Activated naive CD4-positive, alpha-beta T cell treated with anti-CD3 and anti-CD28 coated beads for 36 hours (primary cell): ENCODE measurements around the gene CD109. TPM values are rescaled to one million over a fixed set of nuclear protein-coding genes. Genes with fewer than 3 reads are reported as not detected.
"Not testable (repeated sequence)": the region's sequence is repeated elsewhere in the genome, so short reads cannot be mapped to it uniquely, and the experiment has no call there.

Experiments
- CTCF ChIA-PET: fragments of 350-600 bp; sonication (Branson Sonifier 250); formaldehyde crosslinking; loops from one replicate; lab custom pipeline; 2021; ENCODE audit warnings: antibody characterized with exemption; lab: Charles Lee
- DNase-seq: peaks from one replicate; pipeline ENCODE4 v3.0.0-alpha.2; 2020
- H3K27ac Mint-ChIP-seq: one replicate; pipeline ENCODE4 v1.8.0; 2021; ENCODE audit warnings: mild to moderate bottlenecking, mixed read lengths
- H3K27me3 Mint-ChIP-seq: one replicate; pipeline ENCODE4 v1.8.0; 2021; ENCODE audit warnings: low read depth, mixed read lengths
- H3K36me3 Mint-ChIP-seq: one replicate; pipeline ENCODE4 v1.8.0; 2021; ENCODE audit warnings: low read depth, mixed read lengths
- H3K4me1 Mint-ChIP-seq: one replicate; pipeline ENCODE4 v1.8.0; 2021; ENCODE audit warnings: low read depth, mixed read lengths
- H3K4me3 Mint-ChIP-seq: one replicate; pipeline ENCODE4 v1.8.0; 2021; ENCODE audit warnings: mild to moderate bottlenecking, moderate library complexity, mixed read lengths
- H3K9me3 Mint-ChIP-seq: one replicate; pipeline ENCODE4 v1.8.0; 2021; ENCODE audit warnings: mixed read lengths
- intact Hi-C: fragments of 100-400 bp; cut with micrococcal nuclease; formaldehyde crosslinking; loops from one replicate; pipeline ENCODE4 v1.15.1; 2023
- total RNA-seq, 2 experiments: library from RNA; stranded (reverse); gene quantifications; one replicate each; pipeline ENCODE4 v1.2.3, GENCODE V29; 2021

The CD109 gene
- total RNA-seq, 2 experiments from 2014 or later, result 6.7 to 7.6 TPM

DNA sequence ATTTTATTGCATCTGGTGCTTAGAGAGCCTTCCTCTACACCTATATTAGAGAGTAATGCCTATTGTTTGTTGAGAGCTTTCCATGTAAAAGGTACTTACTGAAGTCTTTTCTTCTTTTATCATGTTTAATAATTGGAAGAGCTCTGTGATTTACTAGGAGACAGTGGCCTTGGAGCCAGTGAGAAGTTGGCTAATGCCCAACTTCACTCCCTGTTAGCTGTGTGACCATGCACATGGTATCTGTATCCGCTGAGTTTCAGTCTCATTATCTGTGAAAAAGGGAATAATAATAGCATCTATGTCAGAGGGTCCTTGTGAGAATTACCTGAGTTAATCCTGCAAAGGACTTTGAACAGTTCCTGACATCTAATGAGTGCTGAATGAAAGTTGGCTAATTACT is 105.0 kb downstream of the CD109 start:
- intact Hi-C loops, result no loop called here
- H3K36me3 Mint-ChIP-seq, result no peaks in the 10 kb centered on the region
- H3K27ac Mint-ChIP-seq, result no peak overlapping the region
- no peaks in the 10 kb centered on the region for H3K27me3 Mint-ChIP-seq
- CTCF ChIA-PET, result no interaction called here
- no peaks in the 10 kb centered on the region for H3K9me3 Mint-ChIP-seq
- no peak for DNase-seq
- H3K4me3 Mint-ChIP-seq, result no peak overlapping the region
- peaks cover 8% of the 10 kb centered on the region for H3K4me1 Mint-ChIP-seq

DNA sequence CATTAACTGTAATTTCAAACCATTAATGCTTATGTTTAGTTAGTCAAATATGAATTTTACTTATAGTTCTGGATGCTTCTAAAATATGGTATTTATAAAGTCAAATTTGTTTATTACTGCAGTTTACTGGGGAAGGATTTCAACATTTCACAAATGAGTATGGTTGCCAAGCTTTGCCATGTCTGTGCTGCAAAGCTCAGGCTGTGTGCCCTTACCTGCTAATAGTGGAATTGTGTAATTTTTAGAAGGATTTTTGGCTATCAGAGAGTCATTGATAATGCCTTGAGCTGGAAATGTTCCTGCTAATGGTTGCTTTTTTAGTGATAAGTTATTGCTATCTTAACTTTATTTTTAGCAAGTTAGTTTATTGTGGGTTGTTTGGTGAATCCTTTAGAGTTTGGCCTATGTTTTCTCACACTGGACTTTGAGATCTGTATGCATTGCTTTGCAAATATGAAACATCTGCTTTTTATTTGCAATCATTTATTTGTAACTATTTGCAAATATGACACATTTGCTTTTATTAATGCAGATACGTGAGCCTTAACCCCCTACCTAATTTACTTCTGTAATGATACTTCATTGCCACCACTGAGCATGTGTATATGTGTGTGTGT is 105.8 kb downstream of the CD109 start:
- H3K27ac Mint-ChIP-seq, result no peak overlapping the region
- no peaks in the 10 kb centered on the region for H3K9me3 Mint-ChIP-seq
- no peaks in the 10 kb centered on the region for H3K27me3 Mint-ChIP-seq
- H3K36me3 Mint-ChIP-seq, result no peaks in the 10 kb centered on the region
- CTCF ChIA-PET, result no interaction called here
- no peak for DNase-seq
- H3K4me1 Mint-ChIP-seq, result peaks cover 8% of the 10 kb centered on the region
- intact Hi-C loops, result no loop called here
- H3K4me3 Mint-ChIP-seq, result no peak overlapping the region

DNA sequence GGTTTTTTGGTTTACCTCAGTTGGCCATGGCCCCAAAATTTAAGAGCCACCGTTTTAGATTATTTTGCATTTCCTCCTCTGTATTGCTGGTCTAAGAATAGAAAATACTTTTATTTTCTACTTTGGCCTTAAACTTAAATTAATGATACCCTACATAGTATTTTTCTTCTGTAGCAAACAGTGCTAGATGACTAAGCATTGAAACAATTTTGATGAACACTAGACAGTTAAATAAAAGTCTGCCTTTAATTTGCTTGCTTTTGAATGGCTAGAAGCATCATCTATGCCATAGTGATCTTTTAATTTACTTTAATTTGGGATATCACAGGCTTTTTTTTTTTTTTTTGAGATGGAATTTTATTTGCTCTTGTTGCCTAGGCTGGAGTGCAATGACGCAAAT is 106.4 kb downstream of the CD109 start:
- H3K4me1 Mint-ChIP-seq, result peaks cover 8% of the 10 kb centered on the region
- no peak for DNase-seq
- intact Hi-C loops, result no loop called here
- H3K36me3 Mint-ChIP-seq, result no peaks in the 10 kb centered on the region
- CTCF ChIA-PET, result no interaction called here
- H3K27ac Mint-ChIP-seq, result no peak overlapping the region
- H3K27me3 Mint-ChIP-seq, result no peaks in the 10 kb centered on the region
- H3K4me3 Mint-ChIP-seq, result no peak overlapping the region
- H3K9me3 Mint-ChIP-seq, result no peaks in the 10 kb centered on the region

DNA sequence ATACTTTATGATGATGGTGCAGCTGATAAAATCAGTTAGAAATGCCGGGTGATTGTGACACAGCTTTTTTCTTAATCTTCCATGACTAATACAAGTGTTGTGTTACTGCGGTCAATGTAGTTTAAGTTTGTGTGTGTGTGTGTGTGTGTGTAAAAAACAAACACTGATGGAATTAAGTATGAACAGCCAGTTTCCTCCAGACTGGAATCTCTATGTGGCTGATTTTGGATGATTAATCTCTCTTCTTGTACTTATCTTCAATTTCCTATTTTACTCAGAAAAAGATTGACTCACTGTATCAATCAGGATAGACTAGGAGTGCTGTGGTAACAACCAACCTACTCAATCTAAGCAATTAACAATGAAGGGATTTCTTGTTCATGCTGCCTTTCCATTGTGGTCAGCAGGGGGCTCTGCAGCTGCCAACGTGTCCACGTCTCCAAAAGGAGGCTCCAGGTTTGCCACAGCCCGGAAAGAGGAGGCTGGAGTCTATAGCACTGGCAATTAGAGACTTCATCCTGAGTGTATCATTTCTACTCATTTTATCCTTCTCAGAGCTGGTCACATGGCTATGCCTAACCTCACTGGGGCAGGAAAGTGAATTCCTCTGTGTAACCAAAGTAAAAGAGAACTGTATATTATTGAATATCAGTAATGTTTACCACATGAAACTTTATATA is 107.7 kb downstream of the CD109 start:
- peak; percentile 10 for DNase-seq
- Mint-ChIP-seq H3K9me3 (no peaks in the 10 kb centered on the region), H3K27me3 (no peaks in the 10 kb centered on the region), H3K27ac (no peak overlapping the region), H3K4me1 (peaks cover 3% of the 10 kb centered on the region), H3K4me3 (no peak overlapping the region), H3K36me3 (no peaks in the 10 kb centered on the region)
- intact Hi-C loops, result no loop called here
- CTCF ChIA-PET, result interaction anchor here (1.4 kb wide), 1 partner anchor 71 kb away, joined by 3 read pairs; no protein-coding TSS in a partner anchor

DNA sequence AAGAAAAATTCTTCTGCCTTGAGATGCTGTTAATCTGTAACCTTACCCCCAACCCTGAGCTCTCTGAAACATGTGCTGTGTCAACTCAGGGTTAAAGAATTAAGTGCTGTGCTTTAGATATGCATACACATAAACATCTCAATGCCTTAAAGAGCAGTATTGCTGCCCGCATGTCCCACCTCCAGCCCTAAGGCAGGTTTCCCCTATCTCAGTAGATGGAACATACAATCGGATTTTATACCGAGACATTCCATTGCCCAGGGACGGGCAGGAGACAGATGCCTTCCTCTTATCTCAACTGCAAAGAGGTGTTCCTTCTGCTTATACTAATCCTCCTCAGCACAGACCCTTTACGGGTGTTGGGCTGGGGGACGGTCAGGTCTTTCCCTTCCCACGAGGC is 109.2 kb downstream of the CD109 start:
- H3K4me3 Mint-ChIP-seq, H3K4me1 Mint-ChIP-seq, DNase-seq, intact Hi-C loops, H3K27ac Mint-ChIP-seq, H3K36me3 Mint-ChIP-seq, H3K9me3 Mint-ChIP-seq, H3K27me3 Mint-ChIP-seq: not testable (repeated sequence)
- CTCF ChIA-PET, result interaction anchor here (0.7 kb wide), 1 partner anchor 91 kb away, joined by 3 read pairs; no protein-coding TSS in a partner anchor

DNA sequence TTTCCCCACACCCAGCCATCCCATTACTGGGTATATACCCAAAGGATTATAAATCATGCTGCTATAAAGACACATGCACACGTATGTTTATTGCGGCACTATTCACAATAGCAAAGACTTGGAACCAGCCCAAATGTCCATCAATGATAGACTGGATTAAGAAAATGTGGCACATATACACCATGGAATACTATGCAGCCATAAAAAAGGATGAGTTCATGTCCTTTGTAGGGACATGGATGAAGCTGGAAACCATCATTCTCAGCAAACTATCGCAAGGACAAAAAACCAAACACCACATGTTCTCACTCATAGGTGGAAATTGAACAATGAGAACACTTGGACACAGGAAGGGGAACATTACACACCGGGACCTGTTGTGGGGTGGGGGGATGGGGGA is 110.0 kb downstream of the CD109 start:
- intact Hi-C loops, H3K9me3 Mint-ChIP-seq, H3K27ac Mint-ChIP-seq, DNase-seq, H3K4me3 Mint-ChIP-seq, CTCF ChIA-PET, H3K27me3 Mint-ChIP-seq, H3K36me3 Mint-ChIP-seq, H3K4me1 Mint-ChIP-seq: not testable (repeated sequence)

DNA sequence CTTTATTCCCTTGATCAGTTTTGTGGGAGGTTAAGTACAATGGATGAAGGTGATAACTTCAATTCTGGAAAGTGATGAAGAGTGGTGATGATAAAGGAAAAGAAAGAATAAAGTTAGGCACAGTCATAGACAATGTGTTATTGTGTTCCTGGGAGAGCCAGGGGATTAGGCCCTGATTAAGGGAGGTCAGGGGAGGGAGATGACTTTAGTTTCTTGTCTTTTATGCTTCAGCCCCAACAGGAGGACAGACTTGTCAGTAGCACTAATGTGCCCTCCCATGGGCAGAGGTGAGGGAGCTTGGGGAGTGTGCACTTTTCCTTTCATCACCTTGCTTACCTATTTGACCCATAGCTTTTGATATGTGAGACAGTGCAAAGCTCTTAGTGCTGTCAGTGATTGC is 115.7 kb downstream of the CD109 start:
- Mint-ChIP-seq H3K9me3 (no peaks in the 10 kb centered on the region), H3K4me3 (no peak overlapping the region), H3K4me1 (no peaks in the 10 kb centered on the region), H3K36me3 (no peaks in the 10 kb centered on the region), H3K27me3 (no peaks in the 10 kb centered on the region), H3K27ac (no peak overlapping the region)
- intact Hi-C loops, result no loop called here
- CTCF ChIA-PET, result interaction anchor here (1.1 kb wide), 1 partner anchor 44 kb away, joined by 3 read pairs; no protein-coding TSS in a partner anchor
- no peak for DNase-seq

DNA sequence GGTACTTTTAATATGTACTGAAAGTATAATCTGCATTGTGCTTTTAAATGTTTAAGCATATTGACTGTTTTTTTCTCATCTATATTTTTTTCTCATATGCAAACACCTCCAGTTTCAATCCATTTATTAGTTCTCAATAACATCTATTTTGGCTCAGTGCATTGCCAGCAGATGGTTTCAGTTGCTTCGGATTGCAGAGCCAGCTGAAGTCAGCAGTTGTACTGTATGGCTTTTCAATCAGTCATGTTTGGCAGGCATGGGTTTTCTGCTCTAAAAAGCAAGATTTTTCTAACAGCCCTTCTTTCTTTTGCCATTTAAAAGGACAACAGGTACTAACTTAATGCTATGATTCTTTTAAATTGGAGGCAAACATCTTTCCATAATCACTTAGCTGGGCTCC is 121.2 kb downstream of the CD109 start:
- no peaks in the 10 kb centered on the region for H3K4me1 Mint-ChIP-seq

DNA sequence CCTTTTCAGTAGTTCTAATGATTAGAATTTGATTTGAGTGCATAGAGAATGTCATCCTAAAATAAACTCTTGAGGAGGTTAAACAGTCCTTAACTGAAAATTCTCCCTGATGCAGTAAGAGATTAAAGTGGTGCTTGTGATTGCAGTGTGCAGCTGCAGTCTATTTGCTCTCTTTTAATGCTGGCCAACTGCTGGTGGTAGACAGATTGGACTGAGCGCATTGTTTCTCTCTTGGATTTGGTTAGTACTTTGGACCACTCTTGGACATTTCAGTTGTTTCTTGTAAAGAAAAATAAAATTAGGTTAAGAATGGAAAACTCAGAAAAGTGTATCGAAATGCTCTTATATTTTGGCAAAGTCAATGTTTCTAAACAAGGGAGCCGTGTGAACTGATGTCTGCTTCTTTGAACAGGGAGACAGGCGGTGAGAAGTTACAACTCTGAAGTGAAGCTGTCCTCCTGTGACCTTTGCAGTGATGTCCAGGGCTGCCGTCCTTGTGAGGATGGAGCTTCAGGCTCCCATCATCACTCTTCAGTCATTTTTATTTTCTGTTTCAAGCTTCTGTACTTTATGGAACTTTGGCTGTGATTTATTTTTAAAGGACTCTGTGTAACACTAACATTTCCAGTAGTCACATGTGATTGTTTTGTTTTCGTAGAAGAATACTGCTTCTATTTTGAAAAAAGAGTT is 127.2 kb downstream of the CD109 start:
- peaks cover 2% of the 10 kb centered on the region for H3K9me3 Mint-ChIP-seq
- no peaks in the 10 kb centered on the region for H3K27me3 Mint-ChIP-seq
- no peak overlapping the region for H3K27ac Mint-ChIP-seq
- intact Hi-C loops, result no loop called here
- H3K4me3 Mint-ChIP-seq, result no peak overlapping the region
- DNase-seq, result no peak
- CTCF ChIA-PET, result interaction anchor here (0.7 kb wide), 1 partner anchor 10 kb away, joined by 3 read pairs; no protein-coding TSS in a partner anchor
- H3K36me3 Mint-ChIP-seq, result peaks cover 5% of the 10 kb centered on the region
- no peaks in the 10 kb centered on the region for H3K4me1 Mint-ChIP-seq

More for the DNA sequence above, 121.2 kb downstream of the CD109 start:
- H3K4me3 Mint-ChIP-seq, result no peak overlapping the region
- intact Hi-C loops, result no loop called here
- no peak for DNase-seq
- H3K9me3 Mint-ChIP-seq, result peaks cover 2% of the 10 kb centered on the region
- no peak overlapping the region for H3K27ac Mint-ChIP-seq
- CTCF ChIA-PET, result no interaction called here
- no peaks in the 10 kb centered on the region for H3K27me3 Mint-ChIP-seq
- H3K36me3 Mint-ChIP-seq, result peaks cover 5% of the 10 kb centered on the region

DNA sequence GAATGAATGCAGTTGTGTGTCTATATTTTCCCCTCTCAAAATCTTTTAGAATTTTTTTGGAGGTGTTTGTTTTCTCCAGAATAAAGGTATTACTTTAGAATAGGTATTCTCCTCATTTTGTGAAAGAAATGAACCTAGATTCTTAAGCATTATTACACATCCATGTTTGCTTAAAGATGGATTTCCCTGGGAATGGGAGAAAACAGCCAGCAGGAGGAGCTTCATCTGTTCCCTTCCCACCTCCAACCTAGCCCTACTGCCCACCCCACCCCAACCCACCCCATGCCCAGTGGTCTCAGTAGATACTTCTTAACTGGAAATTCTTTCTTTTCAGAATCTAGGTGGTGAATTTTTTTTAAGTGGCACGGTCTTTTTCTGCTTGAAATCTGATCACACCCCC is 127.8 kb downstream of the CD109 start:
- CTCF ChIA-PET, result no interaction called here
- peaks cover 2% of the 10 kb centered on the region for H3K9me3 Mint-ChIP-seq

DNA sequence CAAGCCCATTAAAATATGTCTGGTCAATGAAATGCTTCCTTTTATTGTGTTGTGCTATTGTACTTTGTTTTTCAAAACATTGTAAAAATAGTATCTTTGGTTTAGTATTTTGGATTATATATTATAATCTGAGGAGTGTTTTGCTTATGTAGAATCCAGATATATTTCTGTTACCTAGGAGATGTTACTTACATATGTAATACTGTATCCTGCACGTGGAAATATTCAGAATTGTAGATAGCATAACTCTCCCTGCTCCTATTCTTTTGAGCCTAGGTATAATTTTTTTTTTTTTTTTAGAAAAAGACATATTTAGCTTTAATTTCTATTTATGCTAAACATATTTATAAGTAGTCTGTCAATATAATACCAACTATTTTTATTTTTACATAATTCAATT is 130.6 kb downstream of the CD109 start:
- Mint-ChIP-seq H3K27ac (no peak overlapping the region), H3K9me3 (no peaks in the 10 kb centered on the region), H3K4me3 (no peak overlapping the region), H3K4me1 (no peaks in the 10 kb centered on the region), H3K36me3 (no peaks in the 10 kb centered on the region), H3K27me3 (no peaks in the 10 kb centered on the region)
- CTCF ChIA-PET, result no interaction called here
- intact Hi-C loops, result no loop called here
- no peak for DNase-seq

More for the DNA sequence above, 127.8 kb downstream of the CD109 start:
- no peak for DNase-seq
- intact Hi-C loops, result no loop called here
- H3K27me3 Mint-ChIP-seq, result no peaks in the 10 kb centered on the region
- no peak overlapping the region for H3K4me3 Mint-ChIP-seq
- H3K27ac Mint-ChIP-seq, result no peak overlapping the region
- H3K36me3 Mint-ChIP-seq, result peaks cover 5% of the 10 kb centered on the region
- H3K4me1 Mint-ChIP-seq, result no peaks in the 10 kb centered on the region

DNA sequence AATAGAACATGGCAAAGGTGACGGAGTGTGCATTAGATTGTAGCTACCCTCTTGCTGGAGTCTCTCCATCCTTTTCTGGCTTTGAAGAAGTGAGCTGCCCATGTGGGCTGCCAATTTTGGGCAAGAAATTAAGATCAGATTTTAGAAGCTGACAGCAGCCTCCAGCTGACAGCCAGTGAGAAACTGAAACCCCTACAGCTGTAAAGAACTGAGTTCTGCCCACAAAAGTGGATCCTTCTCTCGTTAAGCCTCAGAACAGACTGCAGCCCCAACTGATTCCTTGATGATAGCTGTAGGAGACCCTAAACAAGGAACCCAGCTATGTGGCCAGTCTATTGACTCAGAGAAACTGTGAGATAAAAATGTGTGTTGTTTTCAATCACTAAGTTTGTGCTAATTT is 134.1 kb downstream of the CD109 start:
- Mint-ChIP-seq H3K4me1 (no peaks in the 10 kb centered on the region), H3K27ac (no peak overlapping the region), H3K4me3 (no peak overlapping the region), H3K27me3 (no peaks in the 10 kb centered on the region), H3K9me3 (no peaks in the 10 kb centered on the region), H3K36me3 (peaks cover 1% of the 10 kb centered on the region)
- intact Hi-C loops, result no loop called here
- CTCF ChIA-PET, result interaction anchor here (0.8 to 1.2 kb wide), 2 partner anchors 26 to 28 kb away, joined by 3 read pairs; no protein-coding TSS in a partner anchor
- no peak for DNase-seq
